NOMO-1 treated with dmso at 0.1 percent for 144 hours (cell line): Measurements from ENCODE around the gene CHRNA3.

ENCODE experiments used
- DNase-seq: peaks from one replicate; lab custom pipeline; 2025; ENCODE audit not compliant: unreplicated experiment; lab: John Stamatoyannopoulos, UW

Gene CHRNA3

GRCh38 chr15:78620527-78621421 lies at the start of gene CHRNA3:
TSS of gene CHRNA3 (minus strand) at chr15:78620996. CDS start at chr15:78620794, 202 bp downstream.
- DNase-seq = no peak

GRCh38 chr15:78668987-78669386 lies 48.2 kb upstream of the CHRNA3 start:
- no peak for DNase-seq

- DNase-seq = no peak
These were observed 46.9 kb upstream of the CHRNA3 start for GRCh38 chr15:78667578-78668236.

- DNase-seq = no peak
These were observed 45.2 kb upstream of the CHRNA3 start for GRCh38 chr15:78666010-78666409.

- DNase-seq = no peak
These were observed 42.9 kb upstream of the CHRNA3 start for GRCh38 chr15:78663703-78664102.

- DNase-seq = no peak
These were observed 41.2 kb upstream of the CHRNA3 start for GRCh38 chr15:78662028-78662427.

GRCh38 chr15:78661001-78661400 lies 40.2 kb upstream of the CHRNA3 start:
- no peak for DNase-seq

GRCh38 chr15:78660584-78660983 lies 39.8 kb upstream of the CHRNA3 start:
- DNase-seq = no peak

- no peak for DNase-seq
These were observed 38.0 kb upstream of the CHRNA3 start for GRCh38 chr15:78658823-78659222.

- DNase-seq = no peak
These were observed 33.5 kb upstream of the CHRNA3 start for GRCh38 chr15:78654272-78654671.

GRCh38 chr15:78651930-78652615 lies 31.3 kb upstream of the CHRNA3 start:
- no peak for DNase-seq

- DNase-seq = no peak
These were observed 30.2 kb upstream of the CHRNA3 start for GRCh38 chr15:78651007-78651406.

- DNase-seq = no peak
These were observed 29.2 kb upstream of the CHRNA3 start for GRCh38 chr15:78650022-78650421.

- no peak for DNase-seq
These were observed 24.2 kb upstream of the CHRNA3 start for GRCh38 chr15:78645009-78645408.

GRCh38 chr15:78642331-78642730 lies 21.5 kb upstream of the CHRNA3 start:
- no peak for DNase-seq

GRCh38 chr15:78641749-78642275 lies 21.0 kb upstream of the CHRNA3 start:
- DNase-seq = no peak

GRCh38 chr15:78641102-78641748 lies 20.4 kb upstream of the CHRNA3 start, which contains the start of gene CHRNB4:
TSS of gene CHRNB4 (minus strand) at chr15:78641210. CDS start at chr15:78641133, 77 bp downstream.
- no peak for DNase-seq

GRCh38 chr15:78640527-78641101 lies 19.8 kb upstream of the CHRNA3 start:
- no peak for DNase-seq

GRCh38 chr15:78638658-78639314 lies 18.0 kb upstream of the CHRNA3 start:
- DNase-seq = no peak
